HG03066 (cell line): ENCODE measurements around the gene SLC66A1.

ENCODE experiments used
- ATAC-seq: cut with Tn5 transposase; IDR thresholded peaks from one replicate; pipeline ENCODE4 v1.9.1; 2021; ENCODE audit warnings: low read depth; ENCODE audit not compliant: unreplicated experiment

SLC66A1 gene

DNA sequence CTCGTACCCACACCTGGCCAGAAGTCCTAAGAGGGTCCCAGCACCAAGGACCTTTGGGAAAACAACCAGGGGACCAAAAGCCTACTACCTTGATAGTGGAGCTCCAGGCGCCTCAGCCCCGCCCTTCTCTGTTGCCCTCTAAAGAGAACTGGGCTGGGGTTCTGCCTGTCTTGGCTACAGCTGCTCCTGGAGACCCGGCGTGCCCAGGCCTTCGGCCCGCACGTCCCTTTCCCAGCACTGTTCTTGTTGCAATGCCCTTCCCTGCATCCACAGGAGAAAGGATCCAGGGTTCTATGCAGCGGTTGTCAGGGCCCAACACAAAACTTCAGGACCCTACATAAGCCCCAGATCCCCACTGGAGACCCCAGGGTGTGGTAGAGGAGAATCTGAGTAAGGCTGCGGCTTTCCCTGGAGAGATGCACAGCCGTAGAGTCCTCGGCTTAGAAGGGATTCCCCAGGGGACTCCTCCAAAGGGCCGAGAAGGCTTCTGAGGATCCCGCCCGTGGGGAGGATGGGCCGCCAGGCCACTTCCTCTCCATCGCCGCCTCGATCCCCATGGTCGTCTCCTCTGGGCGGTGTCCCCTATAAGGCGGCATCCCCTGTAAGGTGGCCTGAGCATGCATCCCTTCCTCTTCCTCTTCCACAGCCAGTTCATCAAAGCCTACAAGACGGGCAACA is 12.0 kb downstream of the SLC66A1 start:
- ATAC-seq = no peak

DNA sequence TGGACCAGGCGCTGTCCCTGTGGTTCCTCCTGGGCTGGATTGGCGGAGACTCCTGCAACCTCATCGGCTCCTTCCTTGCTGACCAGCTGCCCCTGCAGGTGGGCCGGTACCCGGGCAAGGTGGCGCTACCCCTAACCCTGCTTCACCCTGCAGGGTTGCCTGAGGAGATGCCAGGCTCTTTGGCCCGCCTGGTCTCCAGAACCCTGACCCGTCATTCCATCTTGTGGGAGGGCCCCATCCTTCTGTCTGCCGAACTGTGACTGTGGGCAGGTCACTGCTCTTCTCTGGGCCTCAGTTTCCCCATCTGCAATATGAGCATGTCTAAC is 12.5 kb downstream of the SLC66A1 start:
- no peak for ATAC-seq

DNA sequence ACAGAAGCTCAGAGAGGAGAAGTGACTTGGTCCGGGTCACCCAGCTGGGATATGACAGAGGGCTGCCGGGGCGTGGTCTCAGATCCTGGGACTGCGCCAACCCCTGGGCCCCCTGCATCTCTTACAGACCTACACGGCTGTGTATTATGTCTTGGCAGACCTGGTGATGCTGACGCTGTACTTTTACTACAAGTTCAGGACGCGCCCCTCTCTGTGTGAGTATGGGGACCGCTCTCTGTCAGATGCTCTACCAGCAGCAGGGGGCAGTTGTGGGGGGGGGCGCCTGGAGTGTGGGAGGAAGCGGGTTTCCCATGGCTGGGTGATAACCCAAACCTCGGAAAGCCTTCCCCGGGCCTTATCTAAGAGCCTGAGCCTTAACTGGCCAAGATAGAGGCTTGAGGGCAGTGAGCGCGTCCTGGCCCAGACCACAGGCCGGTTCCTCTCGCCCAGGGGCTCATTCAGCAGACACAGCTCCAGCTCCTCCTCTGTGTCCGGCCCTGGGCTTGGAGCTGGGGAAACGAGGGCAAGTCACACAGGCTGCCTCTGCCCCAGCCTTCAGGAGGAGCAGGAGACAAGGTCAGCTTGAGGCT is 13.3 kb downstream of the SLC66A1 start:
- ATAC-seq = no peak

DNA sequence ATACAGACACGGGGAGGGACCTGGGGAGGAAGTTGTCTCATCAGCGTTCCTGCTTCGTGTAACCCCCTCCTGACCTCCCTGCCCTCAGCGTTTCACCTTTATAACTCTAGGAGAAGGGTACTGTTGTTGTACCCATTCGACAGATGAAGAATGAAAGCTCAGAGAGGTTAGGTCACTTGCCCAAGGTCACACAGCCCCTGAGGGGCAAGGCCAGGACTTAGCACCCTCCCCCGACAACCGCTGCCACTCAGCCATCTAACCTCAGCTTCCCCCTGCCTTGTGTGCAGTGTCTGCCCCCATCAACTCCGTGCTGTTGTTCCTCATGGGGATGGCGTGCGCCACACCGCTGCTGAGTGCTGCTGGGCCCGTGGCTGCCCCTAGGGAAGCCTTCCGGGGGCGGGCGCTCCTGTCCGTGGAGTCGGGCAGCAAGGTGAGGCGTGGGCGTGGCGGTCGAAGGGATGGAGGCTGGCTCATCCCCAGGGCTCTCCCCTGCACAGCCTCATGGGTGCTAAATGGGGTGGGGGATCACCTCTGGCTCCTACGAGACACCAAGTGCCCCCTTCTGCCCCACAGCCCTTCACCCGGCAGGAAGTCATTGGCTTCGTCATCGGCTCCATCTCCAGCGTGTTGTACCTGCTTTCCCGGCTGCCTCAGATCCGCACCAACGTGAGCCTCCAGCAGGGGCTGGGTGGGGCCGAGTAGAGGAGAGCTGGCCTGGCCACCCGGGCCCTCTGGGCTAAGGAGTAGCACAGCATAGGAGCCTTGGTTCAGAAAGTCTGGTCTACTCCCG is 14.0 kb downstream of the SLC66A1 start:
- ATAC-seq = no peak

DNA sequence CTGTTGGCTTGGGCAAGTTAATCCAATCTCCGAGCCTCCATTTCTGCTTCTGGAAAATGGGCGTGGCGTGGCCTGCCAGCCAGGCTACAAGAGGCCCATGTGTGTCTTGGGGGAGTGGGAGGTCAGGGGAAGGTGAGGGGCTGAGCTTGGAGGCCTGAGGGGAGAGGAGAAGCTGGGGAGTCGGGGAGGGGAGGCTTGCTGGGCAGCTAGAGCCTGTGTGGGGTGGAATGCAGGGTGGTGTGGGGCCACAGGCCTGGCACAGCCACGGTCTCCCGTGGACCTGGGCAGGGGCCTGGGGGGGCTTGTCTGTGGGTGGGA is 14.6 kb downstream of the SLC66A1 start:
- ATAC-seq = no peak

DNA sequence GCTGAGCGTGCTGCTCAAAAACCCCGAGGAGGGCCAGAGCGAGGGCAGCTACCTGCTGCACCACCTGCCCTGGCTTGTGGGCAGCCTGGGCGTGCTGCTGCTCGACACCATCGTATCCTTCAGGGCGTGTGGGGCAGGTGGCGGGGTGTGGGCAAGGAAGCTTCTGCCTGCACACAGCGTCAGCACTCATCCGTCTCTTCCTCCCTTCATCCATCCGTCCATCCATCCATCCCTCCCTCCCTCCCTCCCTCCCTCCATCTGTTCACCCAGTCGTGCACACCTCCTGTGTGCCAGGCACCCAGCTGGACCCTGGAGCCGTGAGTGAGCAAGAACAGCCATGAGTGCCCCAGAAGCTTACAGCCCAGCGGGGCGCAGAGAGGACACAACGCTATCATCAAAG is 15.2 kb downstream of the SLC66A1 start:
- no peak for ATAC-seq

DNA sequence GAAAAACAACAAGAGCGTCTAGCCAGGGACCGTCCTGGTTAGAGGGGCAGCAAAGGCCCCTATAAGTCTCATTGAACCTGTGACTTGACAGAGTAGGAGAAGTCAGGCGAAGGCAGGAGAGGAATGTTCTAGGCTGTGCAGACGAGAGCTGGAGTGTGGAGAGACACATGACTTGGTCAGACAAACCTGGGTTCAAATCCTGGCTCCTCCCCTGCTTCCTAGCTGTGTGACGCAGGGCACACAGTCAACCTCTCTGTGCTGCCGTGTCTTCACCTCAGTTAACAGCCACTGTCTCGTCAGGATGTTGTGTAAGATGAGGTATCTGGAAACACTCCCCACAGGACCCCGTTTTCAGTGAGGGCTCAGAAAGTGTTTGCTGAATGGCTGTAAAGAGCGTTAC is 15.6 kb downstream of the SLC66A1 start:
- no peak for ATAC-seq

DNA sequence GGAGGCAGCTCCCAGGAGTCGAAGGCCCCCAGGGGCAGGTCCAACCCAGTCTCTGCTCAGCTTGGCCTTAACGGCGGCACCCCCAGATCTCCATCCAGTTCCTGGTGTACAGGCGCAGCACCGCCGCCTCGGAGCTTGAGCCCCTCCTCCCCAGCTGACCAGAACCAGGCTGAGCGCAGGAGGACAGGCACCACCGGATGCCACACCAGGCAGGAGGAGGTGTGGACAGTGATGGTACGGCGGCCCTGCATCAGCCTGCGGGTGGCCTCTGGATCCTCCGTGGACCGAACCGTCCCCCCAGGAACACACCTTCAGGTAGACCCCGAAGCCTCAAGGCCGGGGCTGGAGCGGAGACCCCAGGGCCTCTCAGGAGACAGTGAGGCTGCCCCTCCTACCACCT is 16.4 kb downstream of the SLC66A1 start:
- no peak for ATAC-seq

DNA sequence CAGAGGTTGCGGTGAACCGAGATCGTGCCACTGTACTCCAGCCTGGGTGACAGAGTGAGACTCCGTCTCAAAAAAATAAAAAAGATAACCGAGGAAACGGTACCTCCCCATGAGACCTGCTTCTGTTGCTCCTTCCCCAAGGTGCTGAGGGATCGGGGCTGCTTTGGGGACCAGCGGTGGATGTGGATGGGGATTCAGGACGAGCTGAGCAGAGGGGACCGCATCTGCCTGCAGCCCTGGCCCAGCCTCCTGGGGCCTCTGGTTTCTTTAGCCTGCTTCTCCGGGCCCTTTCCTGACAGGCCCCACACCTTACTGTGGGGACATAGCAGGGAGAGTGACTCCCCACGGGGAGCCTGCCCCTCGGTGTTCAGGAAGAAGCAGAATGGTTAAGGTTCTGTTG is 17.1 kb downstream of the SLC66A1 start:
- no peak for ATAC-seq

DNA sequence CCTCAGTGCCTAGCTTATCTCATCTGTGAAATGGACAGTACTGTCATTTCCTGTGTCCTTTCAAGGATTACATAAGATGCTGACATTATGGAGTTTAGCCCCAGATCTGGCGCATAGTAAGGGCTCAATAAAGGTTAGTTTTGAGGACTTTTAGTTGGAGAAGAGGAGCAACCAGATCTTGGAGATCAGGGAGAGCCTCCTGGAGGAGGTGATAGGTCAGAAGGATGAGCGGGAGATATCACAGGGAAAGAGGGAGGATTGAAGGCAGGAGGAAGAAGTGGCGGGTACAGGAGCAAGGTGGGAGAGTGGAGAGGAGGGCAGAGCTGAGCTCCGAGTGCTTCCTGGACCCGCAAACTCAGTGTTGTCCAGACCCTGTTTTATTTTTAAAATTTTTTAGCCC is 17.5 kb downstream of the SLC66A1 start:
- no peak for ATAC-seq

- ATAC-seq = no peak
Measured at GRCh38 chr1:19330449-19331135, 18.5 kb downstream of the SLC66A1 start.

DNA sequence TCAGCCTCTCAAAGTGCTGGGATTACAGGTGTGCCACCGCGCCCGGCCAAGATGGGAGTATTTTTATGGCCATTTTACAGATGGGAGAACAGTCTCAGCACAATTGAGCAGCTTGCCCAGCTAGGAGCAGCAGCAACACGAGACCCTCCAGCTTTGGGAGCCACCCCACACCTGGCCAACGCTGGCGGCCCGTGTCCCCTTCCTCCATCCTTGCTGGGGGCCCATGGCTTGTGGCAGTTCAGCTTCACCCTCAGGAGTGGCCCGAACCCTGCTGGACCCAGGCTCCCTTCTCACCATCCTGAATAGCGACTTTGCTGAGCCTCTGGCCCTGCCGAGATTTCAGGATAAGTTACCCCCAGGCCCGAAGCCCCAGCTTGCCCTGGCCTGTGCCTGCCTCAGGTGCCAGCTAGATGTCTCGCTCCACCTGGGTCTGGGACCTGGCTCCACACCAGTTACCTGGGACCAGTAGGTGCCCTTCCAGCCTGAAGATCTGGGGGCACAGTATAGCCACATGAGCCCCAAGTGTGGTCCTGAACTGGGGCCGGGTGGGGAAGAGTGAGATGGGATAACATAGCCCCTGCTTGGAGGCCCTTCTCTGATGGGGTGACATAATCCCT is 19.2 kb downstream of the SLC66A1 start:
- no peak for ATAC-seq

DNA sequence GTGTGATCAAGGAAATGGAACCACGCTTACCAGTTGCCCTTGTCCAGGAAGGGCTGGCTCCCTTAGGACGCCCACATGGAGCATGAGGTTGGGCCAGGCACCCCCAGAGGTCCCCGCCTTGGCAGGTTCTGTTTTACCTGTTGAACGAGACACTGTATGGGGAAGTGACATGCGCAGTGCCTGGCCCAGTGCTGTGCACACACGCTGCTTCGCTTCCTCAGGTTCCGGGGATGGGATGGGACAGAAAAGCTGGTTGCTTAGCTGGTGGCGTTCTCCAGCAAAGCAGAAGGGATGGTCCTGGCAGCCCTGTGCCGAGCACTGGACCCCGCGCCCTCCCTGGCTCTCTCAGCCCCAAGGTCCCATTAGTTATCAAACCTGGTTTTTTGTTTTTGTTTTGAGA is 20.7 kb downstream of the SLC66A1 start:
- ATAC-seq = no peak

DNA sequence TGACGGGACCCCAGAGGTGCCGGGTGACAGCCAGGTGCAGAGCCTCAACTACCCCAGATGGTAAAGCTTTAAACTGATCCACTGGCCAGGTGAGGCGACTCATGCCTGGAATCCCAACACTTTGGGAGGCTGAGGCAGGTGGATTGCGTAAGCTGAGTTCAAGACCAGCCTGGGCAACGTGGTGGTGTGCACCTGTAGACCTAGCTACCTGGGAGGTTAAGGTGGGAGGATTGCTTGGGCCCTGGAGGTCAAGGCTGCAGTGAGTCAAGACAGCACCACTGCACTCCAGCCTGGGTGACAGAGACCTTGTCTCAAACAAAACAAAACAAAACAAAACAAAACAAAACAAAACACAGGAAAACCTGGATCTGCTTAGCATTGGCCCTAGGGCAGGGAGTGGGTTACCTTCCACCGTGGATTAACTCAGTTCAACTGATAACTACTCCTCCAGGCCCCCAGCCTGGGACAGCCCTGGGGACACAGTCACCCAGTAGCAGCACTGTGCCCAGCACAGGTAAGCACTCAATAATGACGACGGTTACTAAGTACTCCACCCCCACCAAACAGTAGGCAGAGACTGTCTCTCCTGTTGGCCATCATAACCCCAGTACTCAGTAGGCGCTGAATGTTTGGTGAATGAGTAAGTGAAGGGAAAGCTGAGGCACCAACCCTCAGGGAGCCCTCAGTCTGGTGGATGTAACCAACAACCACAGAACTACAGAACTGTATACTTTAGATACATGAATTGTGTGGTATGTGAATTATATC is 21.6 kb downstream of the SLC66A1 start:
- no peak for ATAC-seq

DNA sequence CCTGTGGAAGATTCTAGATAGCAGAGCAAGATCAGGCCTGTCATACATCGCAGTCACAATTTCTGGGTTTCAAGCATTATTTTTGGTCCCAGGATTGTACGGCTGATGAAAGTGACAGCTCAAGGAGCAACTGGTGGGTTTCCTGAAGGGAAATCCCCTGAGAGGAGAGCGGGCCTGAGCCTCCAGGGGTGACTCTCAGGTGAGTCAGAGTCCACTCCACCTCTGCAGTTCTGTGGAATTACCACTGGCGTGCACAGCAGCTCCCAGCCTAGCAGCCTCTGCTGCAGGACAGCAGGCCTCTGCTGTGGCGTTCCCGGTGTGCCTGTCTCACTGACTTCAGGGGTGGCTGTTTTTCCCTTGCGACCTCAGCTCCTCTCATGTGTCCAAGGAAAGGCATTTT is 24.4 kb downstream of the SLC66A1 start:
- no peak for ATAC-seq

DNA sequence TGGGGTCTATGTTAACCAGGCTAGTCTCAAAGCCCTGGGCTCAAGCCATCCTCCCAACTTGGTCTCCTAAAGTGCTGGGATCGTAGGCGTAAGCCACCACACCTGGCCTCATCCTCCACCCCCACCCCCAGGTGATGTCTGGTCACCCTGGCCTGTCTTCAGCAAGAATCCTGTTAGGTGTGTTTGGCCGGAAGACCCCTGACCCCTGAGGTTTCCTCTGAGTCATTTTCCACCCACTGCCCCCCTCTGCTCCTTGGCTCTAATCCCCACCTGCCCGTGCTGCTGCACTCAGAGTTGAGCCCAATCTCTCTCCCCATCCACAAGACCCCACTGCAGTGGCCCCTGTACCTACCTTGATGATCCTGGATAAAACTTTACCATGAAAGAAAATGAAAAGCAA is 25.2 kb downstream of the SLC66A1 start:
- ATAC-seq = no peak

GRCh38 chr1:19338323-19338762 is 26.2 kb downstream of the SLC66A1 start:
- ATAC-seq = no peak

- ATAC-seq = no peak
Measured at GRCh38 chr1:19339214-19339861, 27.2 kb downstream of the SLC66A1 start.

- no peak for ATAC-seq
Measured at GRCh38 chr1:19340387-19340937, 28.3 kb downstream of the SLC66A1 start.
